SK-N-SH (cell line): ENCODE data around the gene ITIH2. TPM values are rescaled to one million over a fixed set of nuclear protein-coding genes. Genes with fewer than 3 reads are reported as not detected.

Experiments used
- CTCF ChIA-PET: fragments of 300-600, 350-600 bp; formaldehyde crosslinking; extraction: SDS; loops from one replicate; lab custom pipeline; 2021; lab: Yijun Ruan, JAX
- POLR2A ChIA-PET: fragments of 350-600 bp; sonication (Branson Sonifier 250); formaldehyde crosslinking; extraction: SDS; loops from one replicate; lab custom pipeline; 2020; ENCODE audit warnings: antibody characterized with exemption, inconsistent platforms; lab: Yijun Ruan, JAX
- DNase-seq: peaks from one replicate; pipeline ENCODE4 v3.0.0; 2012
- H2AFZ ChIP-seq: fragments of 200-600 bp; sonication (generic); 2 replicates; pipeline ENCODE4 v1.8.1; 2016; ENCODE audit warnings: antibody characterized with exemption, mild to moderate bottlenecking, low read depth
- H3F3A ChIP-seq: fragments of 200-600 bp; sonication (generic); replicated peaks from 2 replicates; pipeline ENCODE3; 2016; ENCODE audit warnings: antibody characterized with exemption, mild to moderate bottlenecking; ENCODE audit not compliant: insufficient read depth
- H3K27ac ChIP-seq, 2 experiments: fragments of 200-500 bp in 1 of 2; fragments of 200-600 bp in 1 of 2; sonication (Bioruptor generic) in 1 of 2; sonication (generic), shearing (Covaris generic) in 1 of 2; 2 replicates each; pipeline versions ENCODE4 v1.5.1 to v1.6.1; 2014 to 2016; ENCODE audit warnings: low read depth in 2 of 2, inconsistent platforms in 1 of 2, low read length in 1 of 2, mild to moderate bottlenecking in 1 of 2, mixed read lengths in 1 of 2
- H3K27me3 ChIP-seq: fragments of 200-600 bp; sonication (generic), shearing (Covaris generic); 2 replicates; pipeline ENCODE4 v1.6.1; 2016; ENCODE audit warnings: mixed run types; ENCODE audit not compliant: insufficient read depth
- H3K36me3 ChIP-seq, 2 experiments: fragments of 200-500 bp in 1 of 2; fragments of 200-600 bp in 1 of 2; sonication (Bioruptor generic) in 1 of 2; sonication (generic) in 1 of 2; replicated peaks in 1 of 2; 2 replicates each; pipeline versions ENCODE3 to v1.5.1; 2014 to 2016; ENCODE audit warnings: low read length in 1 of 2, mild to moderate bottlenecking in 1 of 2; ENCODE audit not compliant: insufficient read depth in 2 of 2, control insufficient read depth in 1 of 2
- H3K4me1 ChIP-seq, 2 experiments: fragments of 200-500 bp in 1 of 2; fragments of 200-600 bp in 1 of 2; sonication (Bioruptor generic) in 1 of 2; sonication (generic), shearing (Covaris generic) in 1 of 2; 2 replicates each; pipeline versions ENCODE4 v1.5.1 to v1.6.1; 2014 to 2016; ENCODE audit warnings: low read depth in 1 of 2, low read length in 1 of 2, mixed run types in 1 of 2; ENCODE audit not compliant: insufficient read depth in 2 of 2, control insufficient read depth in 1 of 2
- H3K4me2 ChIP-seq: fragments of 200-600 bp; sonication (generic), shearing (Covaris generic); 2 replicates; pipeline ENCODE4 v1.6.1; 2017; ENCODE audit warnings: mixed run types
- H3K4me3 ChIP-seq, 2 experiments: fragments of 200-500 bp in 1 of 2; fragments of 200-600 bp in 1 of 2; sonication (Bioruptor generic) in 1 of 2; sonication (generic), shearing (Covaris generic) in 1 of 2; 2 replicates each; pipeline versions ENCODE4 v1.5.1 to v1.8.1; 2014 to 2016; ENCODE audit warnings: low read depth in 2 of 2, inconsistent platforms in 1 of 2, low read length in 1 of 2, mild to moderate bottlenecking in 1 of 2, mixed read lengths in 1 of 2, moderate library complexity in 1 of 2
- H3K79me2 ChIP-seq: fragments of 200-600 bp; sonication (generic); 2 replicates; pipeline ENCODE4 v1.8.1; 2017; ENCODE audit warnings: mild to moderate bottlenecking; ENCODE audit not compliant: insufficient read depth
- H3K9ac ChIP-seq: fragments of 200-600 bp; sonication (generic); 2 replicates; pipeline ENCODE4 v1.6.1; 2017; ENCODE audit warnings: mixed run types
- H3K9me2 ChIP-seq: fragments of 200-600 bp; sonication (generic); 2 replicates; pipeline ENCODE4 v1.6.1; 2017; ENCODE audit warnings: mixed run types
- H3K9me3 ChIP-seq: fragments of 200-600 bp; sonication (generic); 2 replicates; pipeline ENCODE4 v1.6.1; 2017; ENCODE audit warnings: mixed run types, mild to moderate bottlenecking, moderate library complexity
- H4K20me1 ChIP-seq: fragments of 200-600 bp; sonication (generic); 2 replicates; pipeline ENCODE4 v1.6.1; 2017; ENCODE audit warnings: mild to moderate bottlenecking, mixed run types; ENCODE audit not compliant: insufficient read depth
- CHD2 ChIP-seq: fragments of 150-350 bp; IDR thresholded peaks from 2 replicates; pipeline ENCODE4 v1.6.1; 2018; ENCODE audit warnings: low read length; ENCODE audit not compliant: partially characterized antibody
- CTCF ChIP-seq: fragments of 200-600 bp; sonication (generic); IDR thresholded peaks from 2 replicates; pipeline ENCODE4 v1.6.1; 2017; ENCODE audit warnings: antibody characterized with exemption, mild to moderate bottlenecking, moderate library complexity
- EZH2phosphoT487 ChIP-seq: fragments of 200-600 bp; sonication (generic); IDR thresholded peaks from 2 replicates; pipeline ENCODE4 v1.6.1; 2017; ENCODE audit warnings: low read depth, mixed run types, mild to moderate bottlenecking, antibody characterized with exemption, moderate library complexity, borderline replicate concordance
- RAD21 ChIP-seq: IDR thresholded peaks from 2 replicates; pipeline ENCODE4 v1.6.1; 2012; ENCODE audit warnings: mild to moderate bottlenecking, low read length
- SIN3A ChIP-seq: IDR thresholded peaks from 2 replicates; pipeline ENCODE4 v1.6.1; 2012; ENCODE audit warnings: low read depth, mild to moderate bottlenecking, low read length, moderate library complexity, borderline replicate concordance
- SMC3 ChIP-seq: IDR thresholded peaks from 2 replicates; pipeline ENCODE4 v1.6.1; 2012; ENCODE audit warnings: low read depth, low read length, improper control_type of control experiment
- TAF1 ChIP-seq: IDR thresholded peaks from 2 replicates; pipeline ENCODE4 v1.6.1; 2012; ENCODE audit warnings: low read depth, mild to moderate bottlenecking, low read length, moderate library complexity, borderline replicate concordance
- TEAD4 ChIP-seq: IDR thresholded peaks from 2 replicates; pipeline ENCODE4 v1.4.0; 2012; ENCODE audit warnings: mild to moderate bottlenecking, borderline replicate concordance; ENCODE audit not compliant: insufficient read depth
- USF1 ChIP-seq: IDR thresholded peaks from 2 replicates; pipeline ENCODE4 v1.4.0; 2012; ENCODE audit warnings: low read depth, borderline replicate concordance
- WGBS: methylation state at CpG from one replicate; pipeline ENCODE4 v1.1.6; 2017; ENCODE audit warnings: low lambda C conversion rate; 5-methylcytosine and 5-hydroxymethylcytosine counted together
- polyA plus RNA-seq, 3 experiments: library from polyadenylated mRNA; depleted of rRNA; stranded (reverse); fragments of >200 nt; gene quantifications; 2 replicates each; pipeline ENCODE4 v1.2.3, GENCODE V29; 2012

Gene ITIH2
- polyA plus RNA-seq, 1 of the 3 experiments (the other 2 are of a cell fraction), result not detected

- Histone ChIP-seq H3K9me2 (no peaks in the 10 kb centered on the region), H3K36me3 (peaks cover 75 to 84% of the 10 kb centered on the region in 2 experiments), H2AFZ (no peak overlapping the region), H3K9me3 (no peaks in the 10 kb centered on the region), H3F3A (peaks cover 7% of the 10 kb centered on the region), H3K9ac (no peak overlapping the region), H3K79me2 (no peaks in the 10 kb centered on the region), H3K27me3 (no peaks in the 10 kb centered on the region), H3K4me2 (no peak overlapping the region), H3K27ac (no peak overlapping the region), H3K4me1 (no peaks in the 10 kb centered on the region), H4K20me1 (no peaks in the 10 kb centered on the region), H3K4me3 (no peak overlapping the region; a peak in 1 of 4 replicates)
- CTCF ChIA-PET, result interaction anchor here (0.5 to 1.1 kb wide), 4 partner anchors 11 to 1554 kb away, joined by 3 to 6 read pairs (median 3); no protein-coding TSS in a partner anchor
- POLR2A ChIA-PET, result no interaction called here
- TF ChIP-seq EZH2phosphoT487 (no peak), SMC3 (no peak), CTCF (peak; percentile 61), RAD21 (peak; percentile 36)
- WGBS, result 77% methylated on average over 7 of the region's 7 CpGs
- no peak for DNase-seq
These were observed 53.4 kb downstream of the ITIH2 start for GRCh38 chr10:7756360-7756992.

GRCh38 chr10:7763929-7764328 lies 60.8 kb downstream of the ITIH2 start:
- 84% methylated on average over 5 of the region's 5 CpGs for whole genome bisulfite sequencing
- peaks cover 75 to 78% of the 10 kb centered on the region in 2 experiments for H3K36me3 ChIP-seq

More at GRCh38 chr10:7763929-7764328, 60.8 kb downstream of the ITIH2 start:
- Histone ChIP-seq H2AFZ (no peak overlapping the region), H3K9me3 (no peaks in the 10 kb centered on the region), H3K27ac (no peak overlapping the region), H3F3A (no peaks in the 10 kb centered on the region), H3K4me2 (no peak overlapping the region), H3K4me1 (no peaks in the 10 kb centered on the region), H4K20me1 (no peaks in the 10 kb centered on the region), H3K9ac (no peak overlapping the region), H3K79me2 (no peaks in the 10 kb centered on the region), H3K4me3 (no peak overlapping the region)
- CTCF ChIA-PET, result no interaction called here
- POLR2A ChIA-PET, result no interaction called here
- DNase-seq, result no peak
- TF ChIP-seq CHD2 (no peak), TAF1 (no peak), SIN3A (no peak), TEAD4 (no peak), SMC3 (no peak), USF1 (no peak)
- TF ChIP-seq, all 33 proteins: peak for 0
- no peaks in the 10 kb centered on the region for H3K9me2 ChIP-seq
- no peaks in the 10 kb centered on the region for H3K27me3 ChIP-seq
